Stimulated activated CD8-positive, alpha-beta memory T cell treated with anti-CD3 and anti-CD28 coated beads, Interleukin-4, amount 100 ng/mL, for 48 hours (primary cell): Measurements from ENCODE around the gene S100Z.
"Not testable (repeated sequence)": the region's sequence is repeated elsewhere in the genome, so short reads cannot be mapped to it uniquely, and the experiment has no call there.

Experiments
- DNase-seq: peaks from one replicate; pipeline ENCODE4 v3.0.0-alpha.2; 2020

Gene S100Z

DNA sequence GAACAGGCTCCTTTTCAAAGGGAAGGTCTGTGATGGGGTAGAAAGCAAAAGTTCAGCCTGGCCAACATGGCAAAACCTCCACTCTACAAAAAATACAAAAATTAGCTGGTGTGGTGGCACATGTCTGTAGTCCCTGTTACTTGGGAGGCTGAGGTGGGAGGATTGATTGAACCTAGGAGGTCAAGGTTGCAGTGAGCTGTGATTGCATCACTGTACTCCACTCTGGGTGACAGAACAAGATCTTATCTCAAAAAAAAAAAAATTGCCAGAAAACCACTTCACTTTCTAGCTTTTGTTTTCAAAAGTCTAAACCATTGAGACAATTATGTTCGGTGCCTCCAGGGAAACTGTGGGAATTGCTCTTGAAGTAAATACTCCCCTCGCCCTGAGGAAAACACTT is 43.5 kb downstream of the S100Z start:
- DNase-seq = no peak

DNA sequence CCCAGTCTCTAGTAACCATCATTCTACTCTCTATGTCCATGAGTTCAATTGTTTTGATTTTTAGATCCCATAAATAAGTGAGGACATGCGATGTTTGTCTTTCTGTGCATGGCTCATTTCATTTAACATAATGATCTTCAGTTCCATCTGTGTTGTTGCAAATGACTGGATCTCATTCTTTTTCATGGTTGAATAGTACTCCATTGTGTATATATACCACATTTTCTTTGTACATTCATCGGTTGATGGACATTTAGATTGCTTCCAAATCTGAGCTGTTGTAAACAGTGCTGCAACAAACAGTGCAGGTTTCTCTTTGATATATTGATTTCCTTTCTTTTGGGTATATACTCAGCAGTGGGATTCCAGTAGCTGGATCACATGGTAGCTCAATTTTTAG is 46.4 kb downstream of the S100Z start:
- DNase-seq = no peak

DNA sequence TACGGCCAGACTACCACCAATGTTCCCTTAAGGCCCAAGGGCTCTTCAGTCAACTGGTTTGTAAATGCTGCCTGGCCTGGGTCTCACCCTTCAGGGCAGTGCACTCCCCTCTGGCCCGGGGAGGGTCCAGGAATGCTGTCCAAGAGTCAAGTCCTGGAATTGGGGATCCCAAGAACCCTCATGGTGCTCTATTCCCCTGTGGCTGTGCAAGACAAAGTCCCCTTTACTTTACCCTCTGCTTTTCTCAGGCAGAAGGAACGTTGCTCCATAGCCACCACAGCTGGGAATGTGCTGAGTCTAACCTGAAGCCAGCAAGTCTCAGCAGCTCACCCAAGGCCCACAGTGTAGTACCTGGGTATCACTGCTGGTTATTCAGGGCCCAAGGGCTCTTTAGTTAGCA is 51.7 kb downstream of the S100Z start:
- DNase-seq = no peak

DNA sequence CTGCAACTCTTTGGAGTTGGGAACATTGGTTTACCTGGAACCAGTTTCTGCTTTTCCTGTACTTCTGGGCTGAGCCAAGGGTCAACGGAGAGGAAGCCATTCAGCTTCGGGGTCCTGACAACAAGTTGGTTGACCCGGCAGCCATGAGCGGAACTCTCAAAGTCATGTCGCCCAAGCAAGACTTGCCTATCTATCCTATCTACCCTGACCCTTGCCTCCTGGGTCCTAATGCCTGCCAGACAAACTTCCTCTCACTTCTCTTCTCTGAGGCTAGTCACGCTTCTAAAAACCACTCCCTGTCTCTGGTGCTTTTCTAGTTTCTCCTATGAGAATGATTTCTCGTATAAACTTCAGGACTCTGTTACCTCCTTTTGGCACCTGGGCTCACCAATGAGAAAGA is 58.4 kb downstream of the S100Z start:
- DNase-seq = no peak

DNA sequence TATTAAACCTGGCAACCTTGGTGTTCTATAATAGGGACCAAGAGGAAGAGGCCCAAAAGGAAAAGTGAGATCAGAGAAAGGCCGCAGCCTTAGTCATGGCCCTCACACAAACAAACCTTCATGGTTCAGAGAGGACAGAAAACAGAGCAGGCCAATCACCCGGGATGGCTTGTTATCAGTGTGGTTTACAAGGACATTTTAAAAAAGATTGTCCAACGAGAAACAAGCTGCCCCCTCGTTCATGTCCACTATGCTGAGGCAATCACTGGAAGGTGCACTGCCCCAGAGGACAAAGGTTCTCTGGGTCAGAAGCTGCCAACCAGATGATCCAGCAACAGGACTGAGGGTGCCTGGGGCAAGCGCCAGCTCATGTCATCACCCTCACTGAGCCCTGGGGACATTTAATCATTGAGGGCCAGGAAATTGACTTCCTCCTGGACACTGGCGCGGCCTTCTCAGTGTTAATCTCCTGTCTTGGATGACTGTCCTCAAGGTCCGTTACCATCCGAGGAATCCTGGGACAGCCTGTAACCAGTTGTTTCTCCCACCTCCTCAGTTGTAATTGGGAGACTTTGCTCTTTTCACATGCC is 60.6 kb downstream of the S100Z start:
- DNase-seq = not testable (repeated sequence)

DNA sequence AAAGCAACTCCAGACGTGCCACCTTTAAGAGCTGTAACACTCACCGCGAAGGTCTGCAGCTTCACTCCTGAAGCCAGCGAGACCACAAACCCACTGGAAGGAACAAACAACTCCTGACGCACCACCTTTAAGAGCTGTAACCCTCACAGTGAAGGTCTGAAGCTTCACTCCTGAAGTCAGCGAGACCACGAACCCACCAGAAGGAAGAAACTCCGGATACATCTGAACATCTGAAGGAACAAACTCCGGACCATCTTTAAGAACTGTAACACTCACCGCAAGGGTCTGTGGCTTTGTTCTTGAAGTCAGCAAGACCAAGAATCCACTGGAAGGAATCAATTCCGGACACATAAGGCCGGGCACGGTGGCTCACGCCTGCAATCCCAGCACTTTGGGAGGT is 64.9 kb downstream of the S100Z start:
- not testable (repeated sequence) for DNase-seq

DNA sequence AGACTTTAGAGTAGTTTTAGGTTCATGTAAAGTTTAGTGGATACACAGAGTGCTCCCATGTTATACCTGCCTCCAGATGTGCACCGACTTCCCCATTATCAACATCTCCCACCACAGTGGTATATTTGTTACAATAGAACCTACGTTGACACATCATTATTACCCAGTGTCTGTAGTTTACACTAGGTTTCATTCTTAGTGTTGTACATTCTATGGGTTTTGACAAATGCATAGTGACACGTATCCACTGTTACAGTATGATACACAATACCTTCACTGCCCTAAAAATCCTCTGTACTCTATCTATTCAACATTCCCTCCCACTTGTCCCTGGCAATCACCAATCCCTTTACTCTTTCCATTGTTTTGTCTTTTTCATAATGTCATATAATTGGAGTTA is 68.7 kb downstream of the S100Z start:
- DNase-seq = no peak

DNA sequence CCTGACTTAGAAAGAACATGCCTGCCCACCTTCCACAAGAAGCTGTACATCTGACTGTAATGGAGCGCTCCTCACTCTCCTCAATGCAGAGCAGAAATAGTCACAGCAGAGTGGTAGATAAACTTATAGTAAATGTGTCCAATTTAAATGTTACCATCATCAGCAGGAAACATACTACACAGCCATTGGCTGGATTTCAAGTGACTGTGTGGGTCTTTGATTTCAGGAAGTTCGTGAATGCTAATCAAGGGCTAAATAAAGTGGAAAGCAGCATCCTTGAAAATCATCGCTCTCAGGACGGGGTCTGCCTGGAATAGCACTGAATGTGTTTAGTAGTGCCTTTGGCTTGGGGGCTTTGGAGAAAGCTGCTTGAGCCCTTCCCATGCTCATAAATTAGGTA is 70.7 kb downstream of the S100Z start:
- no peak for DNase-seq

DNA sequence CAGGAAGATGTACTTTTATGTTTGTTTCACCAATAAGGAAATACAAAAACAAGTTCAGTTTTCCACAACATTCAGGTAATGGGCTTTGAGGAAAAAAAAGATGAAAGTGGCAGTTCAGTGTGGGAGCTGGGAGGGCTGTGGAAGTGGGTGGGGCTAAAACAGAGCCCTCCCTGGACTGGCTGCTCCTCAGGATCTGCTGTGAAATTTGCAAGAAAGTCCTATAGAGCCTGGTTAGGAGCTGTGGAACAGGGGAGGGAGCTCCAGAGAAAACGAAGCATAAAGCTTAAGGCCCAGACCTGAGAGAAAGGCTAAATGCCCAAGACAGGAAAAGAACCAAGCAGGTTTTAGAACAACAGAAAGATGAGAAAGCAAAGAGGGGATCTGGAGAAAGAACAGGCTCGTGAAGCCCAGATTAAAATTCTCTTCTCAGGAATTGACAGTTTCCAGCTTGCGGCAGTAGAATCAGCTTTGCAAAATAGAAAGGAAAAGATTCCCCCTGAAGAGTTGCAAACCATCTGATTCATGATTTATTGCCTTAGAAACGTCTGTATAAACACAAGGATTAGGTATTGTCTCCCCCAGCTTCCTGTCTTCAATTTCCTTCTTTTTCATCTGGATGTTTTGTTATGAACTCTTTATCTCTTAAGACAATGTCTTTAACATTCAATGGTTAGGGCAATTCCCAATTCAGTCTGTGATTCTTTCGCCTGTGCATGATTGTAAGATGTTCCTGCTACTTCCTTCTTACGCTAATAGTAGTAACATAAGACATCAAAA is 76.7 kb downstream of the S100Z start:
- DNase-seq = no peak

DNA sequence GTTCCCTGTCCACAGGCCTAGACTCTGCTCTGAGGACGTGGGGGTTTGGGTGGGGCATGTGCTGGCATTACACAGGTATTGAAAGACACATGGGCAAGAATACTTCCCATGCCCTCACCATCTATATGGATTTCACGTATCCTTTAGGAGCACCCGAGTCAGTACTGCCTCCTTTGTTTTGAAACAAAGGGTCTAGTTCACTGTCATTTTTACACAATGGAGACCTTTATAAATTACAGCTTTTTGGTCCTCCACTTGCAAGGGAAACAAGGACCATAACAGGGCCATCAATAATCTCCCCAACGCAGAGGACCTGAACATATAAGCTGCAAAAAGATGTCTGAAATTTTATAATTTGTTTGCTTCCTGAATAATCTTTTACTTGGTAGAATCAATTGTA is 78.1 kb downstream of the S100Z start:
- DNase-seq = no peak

DNA sequence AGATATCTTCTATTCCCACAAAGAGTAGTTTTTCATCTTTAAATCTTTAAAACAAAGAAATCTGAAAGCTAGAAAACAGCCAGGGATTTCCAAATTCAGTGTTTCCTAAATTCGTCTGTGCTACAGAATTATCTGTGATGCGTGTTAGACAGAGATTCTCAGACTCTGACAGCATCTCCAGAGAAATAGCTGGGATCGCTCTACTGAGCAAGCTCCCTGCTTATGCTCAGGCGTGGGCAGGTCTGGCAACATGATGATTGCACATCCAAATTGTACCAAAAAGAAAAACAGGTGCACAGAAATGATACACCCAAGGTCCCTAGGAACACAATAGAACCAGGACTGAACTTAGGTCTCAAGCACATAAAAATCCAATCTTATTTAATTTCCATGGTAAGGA is 80.3 kb downstream of the S100Z start:
- DNase-seq = no peak

DNA sequence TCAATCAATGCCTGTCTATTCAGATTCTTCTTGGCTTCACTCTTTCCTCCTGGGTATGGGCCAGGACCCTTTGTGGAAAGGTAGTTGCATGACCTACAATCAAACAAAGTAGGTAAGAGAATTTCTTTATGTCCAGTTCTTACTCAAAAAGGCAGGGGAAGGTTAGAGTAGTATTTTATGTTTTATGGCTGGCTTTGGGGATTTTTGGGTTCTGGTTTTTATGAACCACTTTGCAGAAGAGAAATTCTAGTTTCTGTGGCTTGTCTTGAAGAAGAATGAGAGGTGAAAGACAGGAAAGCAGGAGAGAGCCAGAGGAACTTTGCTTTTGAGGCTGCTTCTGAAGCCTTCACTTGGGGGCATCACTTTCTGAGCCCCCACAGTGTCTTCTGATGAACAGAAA is 88.4 kb downstream of the S100Z start:
- DNase-seq = no peak

DNA sequence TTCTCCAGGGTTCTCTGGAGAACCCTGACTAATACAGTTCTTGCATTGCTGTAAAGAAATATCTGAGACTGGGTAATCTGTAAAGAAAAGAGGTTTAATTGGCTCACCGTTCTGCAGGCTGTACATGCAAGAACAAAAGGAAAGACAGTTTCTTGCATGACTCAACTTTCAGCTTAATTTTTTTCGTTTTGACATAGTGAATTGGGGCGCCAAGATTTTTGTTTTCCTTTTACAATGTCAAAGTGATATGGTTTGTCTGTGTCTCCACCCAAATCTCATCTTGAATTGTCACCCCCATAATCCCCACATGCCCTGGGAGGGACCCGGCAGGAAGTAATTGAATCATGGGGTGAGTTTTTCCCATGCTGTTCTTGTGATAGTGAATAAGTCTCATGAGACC is 91.2 kb downstream of the S100Z start:
- no peak for DNase-seq

DNA sequence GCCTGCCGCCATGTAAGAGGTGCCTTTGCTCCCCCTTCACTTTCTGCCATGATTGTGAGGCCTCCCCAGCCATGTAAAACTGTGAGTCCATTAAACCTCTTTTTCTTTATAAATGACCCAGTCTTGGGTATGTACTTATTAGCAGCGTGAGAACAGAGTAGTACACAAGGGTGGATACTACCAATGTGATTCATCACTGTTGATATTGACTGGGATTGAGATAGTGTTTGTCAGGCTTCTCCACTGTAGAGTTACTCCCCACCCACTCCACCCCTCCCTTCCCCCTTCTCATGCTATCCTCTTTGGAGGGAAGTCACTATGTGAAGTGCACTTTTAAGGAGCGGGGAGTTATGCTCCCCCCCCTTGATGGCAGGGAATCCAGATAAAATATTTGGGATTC is 91.6 kb downstream of the S100Z start:
- no peak for DNase-seq

DNA sequence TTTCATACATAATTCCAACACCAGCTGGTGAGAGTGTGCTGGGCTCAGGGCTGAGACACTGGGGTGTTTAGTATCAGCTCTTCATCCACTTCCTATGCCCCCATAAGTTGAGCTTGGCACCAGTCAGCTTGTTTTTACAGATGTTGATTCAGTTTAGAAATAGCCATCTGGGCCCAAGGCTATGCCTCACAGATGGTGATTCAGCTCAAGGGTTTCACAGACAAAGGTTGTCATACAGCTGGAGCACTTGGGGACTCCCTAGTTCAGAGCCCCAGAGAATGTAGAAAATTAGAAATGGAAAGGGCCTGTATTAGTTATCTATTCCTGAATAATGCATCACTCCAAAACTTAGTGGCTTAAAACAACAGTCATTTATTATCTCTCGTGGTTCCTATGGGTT is 92.8 kb downstream of the S100Z start:
- no peak for DNase-seq

DNA sequence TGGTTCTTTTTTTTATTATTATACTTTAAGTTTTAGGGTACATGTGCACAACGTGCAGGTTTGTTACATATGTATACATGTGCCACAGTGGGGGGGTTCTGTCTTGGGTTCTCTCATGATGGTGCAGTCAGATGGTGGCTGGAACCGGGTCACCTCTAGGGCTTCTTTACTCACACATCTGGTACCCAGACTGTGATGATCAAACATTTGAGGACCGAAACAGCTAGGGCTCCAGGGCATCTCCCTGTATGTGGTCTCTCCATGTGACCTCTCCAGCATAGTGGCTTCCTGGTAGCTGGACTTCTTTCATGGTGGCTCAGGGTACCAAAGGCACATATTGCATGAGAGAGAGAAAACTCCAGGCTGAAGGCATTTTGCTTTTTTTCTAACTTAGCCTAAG is 93.2 kb downstream of the S100Z start:
- no peak for DNase-seq

DNA sequence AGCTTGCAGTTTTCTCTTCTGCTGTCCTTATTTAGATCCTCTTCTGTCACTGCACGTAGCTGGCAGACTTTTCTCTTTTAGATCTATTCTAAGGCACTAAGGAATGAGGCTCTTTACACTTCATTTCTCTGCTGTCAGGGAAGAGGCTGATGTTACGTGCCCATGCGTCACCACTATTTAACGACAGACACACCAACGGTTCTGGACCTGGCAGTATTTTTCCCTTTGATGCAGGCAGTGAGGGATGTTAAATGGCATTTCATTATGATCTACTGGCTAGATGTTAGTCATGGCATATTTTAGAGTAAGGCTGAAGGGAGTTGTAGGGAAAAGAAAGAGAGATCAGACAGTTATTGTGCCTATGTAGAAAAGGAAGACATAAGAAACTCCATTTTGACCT is 94.8 kb downstream of the S100Z start:
- no peak for DNase-seq

DNA sequence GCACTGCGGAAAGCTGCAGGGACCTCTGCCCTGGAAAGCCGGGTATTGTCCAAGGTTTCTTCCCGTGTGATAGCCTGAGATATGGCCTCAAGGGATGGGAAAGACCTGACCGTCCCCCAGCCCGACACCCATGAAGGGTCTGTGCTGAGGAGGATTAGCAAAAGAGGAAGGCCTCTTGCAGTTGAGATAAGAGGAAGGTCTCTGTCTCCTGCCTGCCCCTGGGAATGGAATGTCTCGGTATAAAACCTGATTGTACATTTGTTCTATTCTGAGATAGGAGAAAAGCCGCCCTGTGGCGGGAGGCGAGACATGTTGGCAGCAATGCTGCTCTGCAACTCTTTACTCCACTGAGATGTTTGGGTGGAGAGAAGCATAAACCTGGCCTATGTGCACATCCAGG is 95.4 kb downstream of the S100Z start:
- DNase-seq = not testable (repeated sequence)

DNA sequence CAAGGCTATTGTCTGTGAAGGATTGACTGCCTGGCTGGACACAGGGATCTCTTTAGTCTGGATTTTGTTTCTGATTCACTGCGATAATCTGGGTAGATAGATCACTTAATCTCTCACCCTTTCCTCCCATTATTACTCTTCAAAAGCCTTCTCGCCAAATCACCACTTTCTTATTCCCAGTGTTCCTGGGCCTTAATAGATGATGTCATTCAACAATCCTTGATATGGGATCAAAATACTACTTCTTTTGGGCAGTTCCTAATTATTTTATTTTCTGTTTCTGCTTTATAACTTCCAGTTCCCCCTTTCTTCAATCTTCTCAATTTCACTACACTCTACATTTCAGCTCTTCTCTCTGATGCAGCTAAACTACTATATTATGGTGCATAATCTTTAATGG is 96.3 kb downstream of the S100Z start:
- DNase-seq = no peak

DNA sequence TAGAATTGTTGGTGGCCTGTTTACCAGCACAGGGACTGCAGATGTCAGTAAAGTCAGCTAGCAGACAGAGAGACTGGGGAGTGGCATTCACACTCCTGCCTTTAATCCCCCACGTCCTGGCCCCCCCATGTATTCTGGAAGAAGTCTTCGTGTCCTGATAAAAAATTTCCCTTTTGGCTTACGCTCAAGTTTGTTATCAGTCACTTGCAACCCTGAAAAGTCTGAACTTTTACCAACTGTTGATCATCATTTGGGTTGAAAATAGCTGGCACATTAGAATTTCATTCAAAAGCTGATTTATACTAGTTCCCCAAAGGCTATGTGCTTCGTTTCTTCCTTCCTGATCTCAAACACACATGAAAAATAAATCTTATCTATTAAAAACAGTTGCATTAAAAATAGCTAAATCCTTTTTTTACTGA is 97.3 kb downstream of the S100Z start:
- DNase-seq = no peak

DNA sequence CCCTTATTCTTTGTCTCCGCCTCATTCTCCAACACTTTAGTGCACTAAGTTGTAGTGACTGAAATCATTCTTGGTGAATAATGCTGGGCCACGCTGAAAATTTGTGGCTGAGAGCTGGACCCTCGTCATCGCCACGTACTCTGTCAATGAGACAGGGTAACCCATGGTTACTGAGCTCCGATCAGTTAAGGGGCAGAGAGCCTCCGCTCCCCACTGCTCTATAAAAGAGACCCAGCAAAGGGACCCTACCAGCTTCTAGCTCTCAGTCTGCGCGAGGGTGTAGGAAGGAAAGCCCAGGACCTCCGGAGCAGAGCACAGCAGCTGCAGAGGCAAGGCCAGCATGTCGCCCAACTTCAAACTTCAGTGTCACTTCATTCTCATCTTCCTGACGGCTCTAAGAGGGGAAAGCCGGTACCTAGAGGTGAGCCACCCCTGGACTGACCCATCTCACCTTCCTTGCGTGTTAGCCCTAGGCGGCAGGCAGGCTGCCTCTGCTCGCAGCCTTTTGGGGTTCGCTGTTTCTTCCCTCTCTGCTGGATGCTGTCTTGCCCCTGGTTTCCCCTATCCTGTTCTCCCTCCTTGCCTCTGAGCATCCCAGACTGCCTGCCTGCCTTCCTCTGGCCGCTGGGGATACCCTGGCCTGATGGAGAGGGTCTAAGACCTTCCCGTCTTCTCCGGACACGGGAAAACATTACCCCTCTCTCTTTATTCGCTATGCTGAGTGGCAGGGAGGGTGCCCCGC is 103.2 kb downstream of the S100Z start, which contains the start of gene CRHBP:
Gene CRHBP, plus strand, starts transcription at position 251 of the 742 bp plus-strand sequence. Its CDS starts 90 bp downstream, at position 341.
- no peak for DNase-seq

DNA sequence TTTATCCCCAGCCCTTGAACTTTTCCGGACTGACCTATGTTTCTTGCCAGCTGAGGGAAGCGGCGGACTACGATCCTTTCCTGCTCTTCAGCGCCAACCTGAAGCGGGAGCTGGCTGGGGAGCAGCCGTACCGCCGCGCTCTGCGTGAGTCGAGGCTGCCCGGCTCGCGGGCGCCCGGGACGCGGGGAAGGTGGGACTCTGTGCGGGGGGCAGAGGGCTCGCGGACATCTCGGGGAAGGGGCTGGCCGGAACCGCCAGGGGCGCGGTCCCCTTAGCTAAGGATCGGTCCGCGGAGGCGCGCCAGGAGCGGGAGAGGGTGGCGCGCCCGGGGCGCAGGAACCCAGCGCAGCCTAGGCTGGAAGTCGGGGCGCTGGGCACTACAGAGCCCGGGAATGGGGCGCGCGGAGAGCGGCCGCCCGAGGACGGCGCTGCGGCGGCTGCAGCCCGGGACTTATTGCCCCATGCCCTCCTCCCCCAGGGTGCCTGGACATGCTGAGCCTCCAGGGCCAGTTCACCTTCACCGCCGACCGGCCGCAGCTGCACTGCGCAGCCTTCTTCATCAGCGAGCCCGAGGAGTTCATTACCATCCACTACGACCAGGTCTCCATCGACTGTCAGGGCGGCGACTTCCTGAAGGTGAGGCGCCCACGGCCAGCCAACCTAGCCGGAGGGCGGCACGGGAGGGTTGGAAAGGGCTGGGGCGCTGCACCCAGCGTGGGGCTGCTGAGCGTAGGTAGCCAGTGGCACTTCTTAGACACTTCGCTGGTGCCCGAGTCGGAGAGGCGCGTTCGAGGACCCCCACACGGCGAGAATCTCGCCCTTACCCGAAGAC is 104.0 kb downstream of the S100Z start:
- DNase-seq = no peak

DNA sequence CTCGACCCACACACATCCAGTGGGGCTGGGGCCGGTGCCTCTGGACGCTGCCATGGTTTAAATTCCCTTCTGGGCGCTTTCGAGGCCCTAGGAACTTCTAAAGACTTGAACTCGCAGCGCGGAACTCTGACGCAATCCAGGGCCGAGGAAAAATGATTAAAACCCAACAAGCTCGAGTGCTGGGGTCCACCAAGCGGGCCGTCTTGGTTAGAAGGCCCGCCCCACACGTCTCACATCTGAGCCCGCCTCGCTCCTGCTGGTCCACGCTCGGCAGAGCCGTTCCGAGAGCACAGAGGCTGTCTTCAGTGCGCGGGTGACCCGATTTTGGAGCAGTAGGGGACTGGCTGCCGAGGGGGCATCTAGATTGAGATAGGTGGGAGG is 104.6 kb downstream of the S100Z start:
- no peak for DNase-seq
